HG03520 (cell line): ENCODE data around the gene GJD3.

Experiments used
- ATAC-seq: cut with Tn5 transposase; IDR thresholded peaks from one replicate; pipeline ENCODE4 v1.9.1; 2021; ENCODE audit warnings: mild to moderate bottlenecking, moderate library complexity; ENCODE audit not compliant: unreplicated experiment

GJD3 gene

GRCh38 chr17:40314584-40314956 is 50.0 kb downstream of the GJD3 start:
- no peak for ATAC-seq

GRCh38 chr17:40313668-40314583 is 50.6 kb downstream of the GJD3 start:
- no peak for ATAC-seq
